Adrenal gland (tissue), 12 donors: ENCODE results near the gene SLC9A9. TPM values are rescaled to one million over a fixed set of nuclear protein-coding genes. Genes with fewer than 3 reads are reported as not detected.

Experiments used
- DNase-seq, 7 donors: peaks; one replicate each; pipeline ENCODE4 v3.0.0-alpha.2; 2019 to 2020
- H3K27ac ChIP-seq, 5 donors: fragments of 200-600 bp; sonication (generic) in 4 of 5; 1 replicate in 3 of 5; 2 replicates in 2 of 5; pipeline versions ENCODE4 v1.5.1 to v1.8.0; 2016 to 2020; ENCODE audit warnings: mild to moderate bottlenecking in 1 of 5
- H3K27me3 ChIP-seq: fragments of 200-600 bp; 2 replicates; pipeline ENCODE4 v1.8.0; 2021
- H3K36me3 ChIP-seq, 2 donors: fragments of 200-600 bp; replicated peaks in 1 of 2; 1 replicate in 1 of 2; 2 replicates in 1 of 2; pipeline versions ENCODE4 v1.5.1 to v1.8.0; 2018 to 2022
- H3K4me1 ChIP-seq, 2 donors: fragments of 200-600 bp; replicated peaks in 1 of 2; 1 replicate in 1 of 2; 2 replicates in 1 of 2; pipeline versions ENCODE4 v1.5.1 to v1.8.0; 2018 to 2021
- H3K4me3 ChIP-seq, 4 donors: fragments of 200-600 bp; sonication (generic) in 3 of 4; one replicate each; pipeline ENCODE4 v1.5.1; 2016 to 2018
- H3K9me3 ChIP-seq, 3 donors: fragments of 200-600 bp; sonication (generic) in 1 of 3; replicated peaks in 1 of 3; 1 replicate in 2 of 3; 2 replicates in 1 of 3; pipeline versions ENCODE4 v1.5.1 to v1.8.0; 2016 to 2021
- POLR2A ChIP-seq, 2 donors: fragments of 450-650 bp; IDR thresholded peaks; one replicate each; pipeline ENCODE4 v1.6.1; 2017; ENCODE audit warnings: antibody characterized with exemption in 2 of 2, mild to moderate bottlenecking in 2 of 2, moderate library complexity in 1 of 2
- WGBS, 4 donors: extraction: QIAGEN DNeasy Blood & Tissue Kit in 2 of 4; methylation state at CpG; one replicate each; pipeline versions ENCODE4 v1.1.5 to v1.1.7; 2013 to 2017; 5-methylcytosine and 5-hydroxymethylcytosine counted together
- intact Hi-C, 2 donors: fragments of 100-400 bp; cut with DNase I; formaldehyde crosslinking; loops; one replicate each; pipeline versions ENCODE4 v1.14.1 to v1.15.0; 2022 to 2023
- polyA plus RNA-seq, 3 donors: library from polyadenylated mRNA; stranded (reverse); fragments of 200-250 nt in 2 of 3; fragments of 350-450 nt in 1 of 3; fragmentation: Illumina TruSeq in 1 of 3; extraction: RNeasy Lipid Tissue Mini Kit (QIAGEN cat#74804) in 1 of 3; gene quantifications; one replicate each; pipeline ENCODE4 v1.2.3, GENCODE V29; 2013 to 2014
- total RNA-seq, 9 donors: library from RNA; depleted of rRNA in 4 of 9; stranded (reverse); fragments of >200 nt in 4 of 9; fragments of 120-200 nt in 1 of 9; fragmentation: NEBNext Ultra II Directional in 1 of 9; extraction: Animal tissue kit (Norgen Biotek cat#: 25700) in 1 of 9; gene quantifications; one replicate each; pipeline versions ENCODE4 v1.1.0 to v1.2.4, GENCODE V29; 2013 to 2023
- TF ChIP-seq, protein P1 (sequence below), 6 experiments: fragments of 450-650 bp in 4 of 6; fragments of 200-600 bp in 2 of 6; sonication (generic) in 1 of 6; IDR thresholded peaks; 1 replicate in 5 of 6; 2 replicates in 1 of 6; pipeline versions ENCODE4 v1.5.1 to v1.8.0; 2016 to 2021; ENCODE audit warnings: antibody characterized with exemption in 6 of 6, mild to moderate bottlenecking in 2 of 6, moderate library complexity in 1 of 6
- donor health status: healthy with polysubstance abuse.
- donor health status: Bipolar disorder and iron deficiency.
- donor health status: DM: yes; HTN: yes; CAD: no.
- donor health status: DM: no; HTN: no; CAD: no.
- donor health status: DM: no; HTN: no; CAD: no.
- donor health status: DM: yes; HTN: yes; CAD: no.

The SLC9A9 gene
- total and polyA plus RNA-seq, 12 donors, result 4.2 to 23.7 (median 13.5) TPM

DNA sequence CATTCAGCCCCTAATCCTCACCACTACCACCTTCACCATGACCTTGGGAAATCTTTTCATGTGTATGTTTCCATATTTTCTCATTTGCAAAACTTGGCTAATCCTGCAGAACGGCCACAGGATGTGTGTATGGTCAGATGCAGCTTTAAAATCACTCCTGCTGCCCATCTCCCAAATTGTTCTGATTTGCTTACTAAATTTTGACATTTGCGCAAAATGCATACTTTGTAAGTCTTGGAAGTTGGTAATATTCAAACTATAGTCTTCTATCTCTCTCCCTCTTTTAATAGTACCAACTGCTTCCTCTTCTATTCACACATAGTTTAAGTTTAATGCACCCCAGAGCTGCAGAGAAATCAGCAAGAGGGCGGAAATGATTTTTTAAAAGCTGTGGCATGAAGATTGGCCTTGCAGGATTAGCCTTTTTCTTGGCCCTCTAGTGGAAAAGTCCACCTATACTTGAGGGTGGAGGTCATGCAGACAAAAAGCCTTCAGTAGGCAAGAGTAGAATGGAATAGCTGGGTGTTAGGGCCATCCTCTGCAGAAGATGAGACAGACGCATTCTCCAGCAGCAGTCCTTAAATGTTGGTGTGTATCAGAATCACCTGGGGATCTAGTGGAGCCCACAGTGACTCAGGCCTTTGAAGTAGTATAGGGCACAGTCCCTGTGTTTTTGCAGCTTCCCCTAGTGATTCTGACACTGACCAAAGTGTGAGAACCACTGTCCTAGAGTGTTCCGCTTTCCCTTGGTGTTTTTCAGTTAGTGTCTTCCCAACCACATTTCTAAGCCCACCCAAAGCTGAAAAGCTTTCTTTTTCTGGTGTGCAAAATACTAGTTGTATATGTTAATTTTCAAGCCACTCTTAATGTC lies 547.0 kb downstream of the SLC9A9 start:
- H3K27me3 ChIP-seq, result no peaks in the 10 kb centered on the region
- no peak overlapping the region for H3K4me3 ChIP-seq
- TF ChIP-seq POLR2A (IDR thresholded peaks at IDR 0.05), result no peak
- TF ChIP-seq, protein P1, sequence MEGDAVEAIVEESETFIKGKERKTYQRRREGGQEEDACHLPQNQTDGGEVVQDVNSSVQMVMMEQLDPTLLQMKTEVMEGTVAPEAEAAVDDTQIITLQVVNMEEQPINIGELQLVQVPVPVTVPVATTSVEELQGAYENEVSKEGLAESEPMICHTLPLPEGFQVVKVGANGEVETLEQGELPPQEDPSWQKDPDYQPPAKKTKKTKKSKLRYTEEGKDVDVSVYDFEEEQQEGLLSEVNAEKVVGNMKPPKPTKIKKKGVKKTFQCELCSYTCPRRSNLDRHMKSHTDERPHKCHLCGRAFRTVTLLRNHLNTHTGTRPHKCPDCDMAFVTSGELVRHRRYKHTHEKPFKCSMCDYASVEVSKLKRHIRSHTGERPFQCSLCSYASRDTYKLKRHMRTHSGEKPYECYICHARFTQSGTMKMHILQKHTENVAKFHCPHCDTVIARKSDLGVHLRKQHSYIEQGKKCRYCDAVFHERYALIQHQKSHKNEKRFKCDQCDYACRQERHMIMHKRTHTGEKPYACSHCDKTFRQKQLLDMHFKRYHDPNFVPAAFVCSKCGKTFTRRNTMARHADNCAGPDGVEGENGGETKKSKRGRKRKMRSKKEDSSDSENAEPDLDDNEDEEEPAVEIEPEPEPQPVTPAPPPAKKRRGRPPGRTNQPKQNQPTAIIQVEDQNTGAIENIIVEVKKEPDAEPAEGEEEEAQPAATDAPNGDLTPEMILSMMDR (IDR thresholded peaks at IDR 0.05), result no peak
- DNase-seq, result no peak
- no peaks in the 10 kb centered on the region for H3K36me3 ChIP-seq
- no peaks in the 10 kb centered on the region for H3K9me3 ChIP-seq
- intact Hi-C loops, result no loop called here
- no peak overlapping the region for H3K27ac ChIP-seq
- no peaks in the 10 kb centered on the region for H3K4me1 ChIP-seq
- 79 to 88% (median 87%) methylated on average over 5 of the region's 5 CpGs for WGBS, 4 donors

DNA sequence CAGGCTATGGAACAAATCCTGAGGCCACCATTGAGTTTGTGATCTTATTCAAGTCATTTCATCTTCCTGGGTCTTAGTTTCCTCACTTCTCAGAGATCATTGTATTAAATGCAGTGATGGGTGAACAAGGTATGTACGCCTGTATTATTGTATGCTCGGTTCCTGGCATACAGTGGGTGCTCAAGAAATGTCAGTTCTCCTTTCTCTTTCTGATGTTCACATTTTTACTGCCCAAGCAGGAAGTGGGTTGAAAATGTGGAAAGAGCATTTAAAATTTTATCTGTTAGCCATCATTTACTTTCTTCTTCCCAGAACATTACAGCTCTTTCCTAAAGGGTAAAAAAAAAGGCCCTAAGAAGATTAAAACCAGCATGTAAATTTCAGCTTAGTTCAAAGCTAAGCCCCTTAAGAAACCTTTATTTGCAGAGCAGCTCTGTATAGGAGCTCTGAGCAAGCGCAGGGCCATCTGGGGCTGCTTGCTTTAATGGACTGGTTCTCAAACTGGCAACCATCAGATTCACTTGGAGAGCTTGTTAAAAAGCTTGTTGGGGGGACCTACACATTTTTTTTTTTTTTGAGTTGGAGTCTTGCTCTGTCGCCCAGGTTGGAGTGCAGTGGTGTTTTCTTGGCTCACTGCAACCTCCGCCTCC lies 549.3 kb downstream of the SLC9A9 start:
- WGBS, 4 donors, result 84 to 91% (median 90%) methylated on average over 4 to 5 of the region's 5 CpGs
- intact Hi-C loops, result no loop called here
- Histone ChIP-seq H3K4me3 (no peak overlapping the region), H3K9me3 (no peaks in the 10 kb centered on the region), H3K27me3 (no peaks in the 10 kb centered on the region), H3K27ac (no peak overlapping the region), H3K4me1 (no peaks in the 10 kb centered on the region), H3K36me3 (no peaks in the 10 kb centered on the region)
- no peak for DNase-seq
- TF ChIP-seq, protein P1 (IDR thresholded peaks at IDR 0.05), result no peak
- no peak for TF ChIP-seq POLR2A (IDR thresholded peaks at IDR 0.05)

DNA sequence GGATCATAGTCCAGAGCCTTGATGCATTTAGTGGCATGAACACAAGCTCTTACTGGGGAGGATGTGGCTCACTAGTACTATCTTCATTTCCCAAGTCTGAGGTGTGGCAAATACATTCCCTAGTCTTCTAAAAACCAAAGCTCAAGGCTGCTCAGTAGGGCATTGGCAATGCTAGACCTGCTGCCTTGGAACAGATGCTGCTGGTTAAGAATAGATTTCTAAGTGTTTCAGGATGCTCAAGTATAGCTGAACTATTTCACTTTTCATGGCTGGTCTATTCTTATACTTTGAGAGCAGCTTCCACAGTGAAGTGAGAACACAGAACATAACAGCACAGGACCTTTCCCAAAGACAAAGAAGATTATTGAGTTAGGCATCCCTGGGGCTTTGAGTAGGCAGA lies 549.9 kb downstream of the SLC9A9 start:
- DNase-seq, result no peak
- no peaks in the 10 kb centered on the region for H3K4me1 ChIP-seq
- no peak overlapping the region for H3K4me3 ChIP-seq
- intact Hi-C loops, result no loop called here
- H3K27ac ChIP-seq, result no peak overlapping the region
- TF ChIP-seq, protein P1 (IDR thresholded peaks at IDR 0.05), result no peak
- no peak for TF ChIP-seq POLR2A (IDR thresholded peaks at IDR 0.05)
- no peaks in the 10 kb centered on the region for H3K9me3 ChIP-seq
- H3K36me3 ChIP-seq, result no peaks in the 10 kb centered on the region
- no peaks in the 10 kb centered on the region for H3K27me3 ChIP-seq

DNA sequence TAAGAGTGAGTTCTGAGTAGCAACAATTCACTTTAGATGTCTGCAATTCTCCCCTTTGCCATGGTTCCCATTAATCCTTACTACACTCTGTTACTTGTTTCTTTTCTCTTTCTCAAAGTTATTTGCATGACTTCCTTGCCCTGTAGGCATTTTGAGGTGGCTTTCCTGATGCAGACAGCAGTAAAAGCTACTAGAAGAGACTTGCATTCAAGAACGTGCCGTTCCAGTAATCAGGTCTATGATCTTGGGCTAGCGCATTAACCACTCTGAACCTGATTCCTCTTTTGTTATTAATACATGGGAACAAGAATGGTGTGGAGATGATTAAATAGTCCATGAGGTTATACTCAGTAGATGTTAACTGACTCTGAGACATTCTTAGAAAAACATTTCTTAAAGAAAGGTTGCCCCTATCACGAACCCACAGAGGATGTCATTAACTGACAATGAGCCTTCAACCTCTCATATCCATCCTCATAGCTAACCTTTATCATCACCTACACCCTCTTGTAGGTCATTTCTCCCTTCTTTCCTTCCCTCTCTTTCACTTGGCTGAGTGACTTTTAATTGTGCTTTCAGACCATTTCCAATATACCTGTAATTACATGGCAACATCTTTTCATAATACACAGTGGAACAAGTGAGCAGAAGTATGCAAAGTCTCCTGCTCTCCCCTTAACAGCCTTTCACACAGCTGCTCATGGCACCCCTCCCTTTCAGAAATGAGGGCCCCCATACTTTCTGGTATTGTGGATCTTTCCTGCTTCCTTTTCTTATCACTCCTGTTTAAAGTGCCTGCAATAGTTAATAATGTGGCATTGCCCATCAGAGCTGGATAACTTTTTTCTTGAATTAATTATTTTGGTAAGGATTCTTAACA lies 552.8 kb downstream of the SLC9A9 start:
- Histone ChIP-seq H3K36me3 (no peaks in the 10 kb centered on the region), H3K27ac (no peak overlapping the region), H3K4me3 (no peak overlapping the region), H3K27me3 (no peaks in the 10 kb centered on the region), H3K9me3 (no peaks in the 10 kb centered on the region), H3K4me1 (no peaks in the 10 kb centered on the region)
- no peak for DNase-seq
- TF ChIP-seq POLR2A (IDR thresholded peaks at IDR 0.05), result no peak
- TF ChIP-seq, protein P1 (IDR thresholded peaks at IDR 0.05), result no peak
- WGBS, 4 donors, result 71 to 86% (median 83%) methylated on average over 4 of the region's 4 CpGs
- intact Hi-C loops, result no loop called here
